ENCODE measurements around the gene TBX3. TPM values are rescaled to one million over a fixed set of nuclear protein-coding genes. Genes with fewer than 3 reads are reported as not detected.
"Not testable (repeated sequence)": the region's sequence is repeated elsewhere in the genome, so short reads cannot be mapped to it uniquely, and the experiment has no call there.

The TBX3 gene
- total and polyA plus RNA-seq, 5 donors from 2014 or later, result not detected

DNA sequence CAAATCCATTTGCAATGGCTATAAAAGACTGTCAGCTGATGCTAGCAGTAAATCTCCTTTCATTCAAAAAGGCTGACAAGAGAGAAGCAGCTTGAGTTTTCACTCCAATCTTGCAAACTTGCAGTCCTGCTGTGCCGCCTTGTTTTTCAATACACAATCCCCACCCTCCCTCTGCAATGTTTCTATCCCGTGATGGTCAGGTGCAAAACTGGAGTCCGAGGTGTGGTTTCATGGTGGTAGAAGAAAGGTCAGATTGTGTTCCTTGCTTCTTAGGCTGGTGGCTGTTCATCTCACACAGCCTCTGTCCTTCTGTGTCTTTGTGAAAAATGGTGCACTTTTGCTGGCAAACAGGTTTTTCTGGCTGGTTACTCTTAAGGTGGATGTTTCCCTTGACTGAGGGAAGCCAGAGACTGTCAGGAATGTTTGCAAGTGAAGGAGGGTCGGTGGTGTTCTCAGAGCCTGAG lies 27.7 kb upstream of the TBX3 start:
- no peaks in the 10 kb centered on the region for H3K4me1 ChIP-seq (ENCODE audit: control insufficient read depth, insufficient read depth, low read length, poor library complexity, severe bottlenecking)
- ATAC-seq (ENCODE audit: low read depth in 2 of 2), result no peak
- no peaks in the 10 kb centered on the region for H3K9me3 ChIP-seq (ENCODE audit: control insufficient read depth in 2 of 2, low read length in 2 of 2)
- H3K27ac ChIP-seq (ENCODE audit: insufficient read depth, low read length, poor library complexity, severe bottlenecking), result no peak overlapping the region
- no peak overlapping the region for H3K4me3 Mint-ChIP-seq
- peaks cover 7% of the 10 kb centered on the region for H3K27me3 Mint-ChIP-seq
- no peaks in the 10 kb centered on the region for H3K4me1 Mint-ChIP-seq
- H3K4me3 ChIP-seq (ENCODE audit: low read depth, low read length), result no peak overlapping the region
- no peak for DNase-seq
- H3K36me3 Mint-ChIP-seq, result no peaks in the 10 kb centered on the region
- H3K36me3 ChIP-seq (ENCODE audit: control insufficient read depth, insufficient read depth, low read length), result no peaks in the 10 kb centered on the region
- H3K27ac Mint-ChIP-seq, result no peak overlapping the region
- no peaks in the 10 kb centered on the region for H3K27me3 ChIP-seq (ENCODE audit: control insufficient read depth, insufficient read depth, low read length)
- peaks cover 0 to 15% (median 2%) of the 10 kb centered on the region in 7 donors for H3K9me3 Mint-ChIP-seq

DNA sequence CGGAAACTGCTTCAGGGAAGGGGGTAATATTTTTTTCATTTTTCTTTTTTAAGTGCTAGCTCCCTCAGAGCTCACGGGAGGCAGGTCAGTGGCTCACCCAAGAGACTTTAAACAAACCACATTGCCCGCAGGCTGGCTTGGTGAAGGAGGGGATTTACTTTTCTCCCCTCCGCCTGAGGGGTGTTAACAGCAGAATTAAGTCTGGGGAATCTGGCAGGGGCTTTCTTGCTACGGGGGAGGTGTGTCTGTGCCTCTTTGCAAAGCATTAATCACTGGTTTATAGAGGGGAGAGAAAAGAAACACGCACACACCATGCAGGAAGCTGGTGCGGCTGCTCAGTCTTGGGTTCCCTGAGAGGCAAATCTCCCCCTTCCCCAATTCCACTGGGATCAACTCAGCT lies 26.2 kb upstream of the TBX3 start:
- H3K4me1 Mint-ChIP-seq, result no peaks in the 10 kb centered on the region
- no peak overlapping the region for H3K4me3 ChIP-seq (ENCODE audit: low read depth, low read length)
- no peaks in the 10 kb centered on the region for H3K36me3 Mint-ChIP-seq
- H3K27me3 Mint-ChIP-seq, result peaks cover 20% of the 10 kb centered on the region
- DNase-seq (no peak), ATAC-seq (ENCODE audit: low read depth in 2 of 2) (no peak)
- H3K9me3 ChIP-seq (ENCODE audit: control insufficient read depth in 2 of 2, low read length in 2 of 2), result no peaks in the 10 kb centered on the region
- peak overlapping the region in 1 of 4 donors; percentile 51 for H3K4me3 Mint-ChIP-seq
- H3K27me3 ChIP-seq (ENCODE audit: control insufficient read depth, insufficient read depth, low read length), result no peaks in the 10 kb centered on the region
- H3K36me3 ChIP-seq (ENCODE audit: control insufficient read depth, insufficient read depth, low read length), result no peaks in the 10 kb centered on the region
- H3K27ac ChIP-seq (ENCODE audit: insufficient read depth, low read length, poor library complexity, severe bottlenecking), result no peak overlapping the region
- H3K9me3 Mint-ChIP-seq, result peaks cover 0 to 12% (median 2%) of the 10 kb centered on the region in 7 donors
- H3K27ac Mint-ChIP-seq, result no peak overlapping the region
- no peaks in the 10 kb centered on the region for H3K4me1 ChIP-seq (ENCODE audit: control insufficient read depth, insufficient read depth, low read length, poor library complexity, severe bottlenecking)

DNA sequence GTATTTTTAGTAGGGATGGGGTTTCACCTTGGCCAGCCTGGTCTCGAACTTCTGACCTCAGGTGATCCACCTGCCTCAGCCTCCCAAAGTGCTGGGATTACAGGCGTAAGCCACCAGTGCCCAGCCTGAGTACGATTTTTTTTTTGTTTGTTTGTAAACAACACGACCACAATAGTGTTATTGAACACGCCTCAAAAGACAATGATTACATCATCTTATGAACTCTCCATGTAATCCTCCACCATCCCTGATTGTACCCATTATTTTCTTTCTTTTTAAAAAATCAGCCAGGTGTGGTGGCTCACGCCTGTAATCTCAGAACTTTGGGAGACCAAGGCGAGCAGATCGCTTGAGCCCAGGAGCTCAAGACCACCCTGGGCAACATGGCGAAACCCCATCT lies 25.1 kb upstream of the TBX3 start:
- Histone ChIP-seq H3K27me3 (ENCODE audit: control insufficient read depth, insufficient read depth, low read length) (no peaks in the 10 kb centered on the region), H3K4me1 (ENCODE audit: control insufficient read depth, insufficient read depth, low read length, poor library complexity, severe bottlenecking) (no peaks in the 10 kb centered on the region), H3K27ac (ENCODE audit: insufficient read depth, low read length, poor library complexity, severe bottlenecking) (no peak overlapping the region), H3K9me3 (ENCODE audit: control insufficient read depth in 2 of 2, low read length in 2 of 2) (no peaks in the 10 kb centered on the region), H3K4me3 (ENCODE audit: low read depth, low read length) (no peak overlapping the region), H3K36me3 (ENCODE audit: control insufficient read depth, insufficient read depth, low read length) (no peaks in the 10 kb centered on the region)
- H3K27ac Mint-ChIP-seq, result no peak overlapping the region
- no peak overlapping the region for H3K4me3 Mint-ChIP-seq
- no peak for DNase-seq
- peaks cover 0 to 9% (median 0%) of the 10 kb centered on the region in 7 donors for H3K9me3 Mint-ChIP-seq
- H3K36me3 Mint-ChIP-seq, result no peaks in the 10 kb centered on the region
- H3K27me3 Mint-ChIP-seq, result peaks cover 22% of the 10 kb centered on the region
- no peaks in the 10 kb centered on the region for H3K4me1 Mint-ChIP-seq
- no peak for ATAC-seq (ENCODE audit: low read depth in 2 of 2)

DNA sequence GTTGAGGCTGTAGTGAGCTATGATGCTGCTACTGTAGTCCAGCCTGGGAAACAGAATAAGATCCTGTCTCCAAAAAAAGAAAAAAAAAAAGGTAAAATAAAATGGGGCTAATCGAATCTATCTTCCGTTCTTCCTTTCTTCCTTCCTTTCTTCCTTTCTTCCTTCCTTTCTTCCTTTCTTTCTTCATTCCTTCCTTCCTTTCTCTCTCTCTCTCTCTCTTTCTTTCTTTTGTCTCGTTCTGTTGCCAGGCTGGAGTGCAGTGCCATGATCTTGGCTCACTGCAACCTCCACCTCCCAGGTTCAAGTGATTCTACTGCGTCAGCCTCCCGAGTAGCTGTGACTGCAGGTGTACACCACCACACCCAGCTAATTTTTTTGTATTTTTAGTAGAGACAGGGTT lies 24.6 kb upstream of the TBX3 start:
- H3K4me3 Mint-ChIP-seq; H3K36me3 ChIP-seq (ENCODE audit: control insufficient read depth, insufficient read depth, low read length); H3K9me3 Mint-ChIP-seq; H3K4me1 ChIP-seq (ENCODE audit: control insufficient read depth, insufficient read depth, low read length, poor library complexity, severe bottlenecking); H3K27ac Mint-ChIP-seq; H3K4me3 ChIP-seq (ENCODE audit: low read depth, low read length); H3K27ac ChIP-seq (ENCODE audit: insufficient read depth, low read length, poor library complexity, severe bottlenecking); H3K27me3 ChIP-seq (ENCODE audit: control insufficient read depth, insufficient read depth, low read length); H3K9me3 ChIP-seq (ENCODE audit: control insufficient read depth in 2 of 2, low read length in 2 of 2); H3K4me1 Mint-ChIP-seq; H3K36me3 Mint-ChIP-seq; DNase-seq; ATAC-seq (ENCODE audit: low read depth in 2 of 2): not testable (repeated sequence)
- peaks cover 22% of the 10 kb centered on the region for H3K27me3 Mint-ChIP-seq

DNA sequence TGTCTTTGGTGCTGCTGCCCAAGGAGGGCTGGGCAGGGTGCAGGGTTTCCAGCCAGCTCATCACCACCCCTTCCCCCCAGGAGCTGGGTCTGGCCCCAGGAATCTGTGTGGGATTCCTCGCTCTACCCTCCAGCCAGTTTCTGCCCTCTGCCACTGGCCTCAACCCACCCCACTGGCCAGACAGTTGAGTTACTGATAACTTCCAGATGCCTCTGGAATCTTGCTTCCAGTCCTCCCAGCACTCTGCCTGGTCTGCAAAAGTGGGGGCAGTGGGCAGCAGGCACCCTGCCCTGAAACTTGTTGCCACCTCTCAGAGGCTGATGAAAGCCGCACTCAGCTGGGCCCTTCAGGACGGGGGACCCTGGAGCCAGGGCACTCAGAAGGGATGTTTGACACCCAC lies 20.1 kb upstream of the TBX3 start:
- no peak overlapping the region for H3K27ac Mint-ChIP-seq
- no peaks in the 10 kb centered on the region for H3K36me3 Mint-ChIP-seq
- no peak overlapping the region for H3K27ac ChIP-seq (ENCODE audit: insufficient read depth, low read length, poor library complexity, severe bottlenecking)
- peaks cover 8% of the 10 kb centered on the region for H3K27me3 ChIP-seq (ENCODE audit: control insufficient read depth, insufficient read depth, low read length)
- no peaks in the 10 kb centered on the region for H3K9me3 ChIP-seq (ENCODE audit: control insufficient read depth in 2 of 2, low read length in 2 of 2)
- H3K4me3 Mint-ChIP-seq, result no peak overlapping the region
- no peaks in the 10 kb centered on the region for H3K4me1 Mint-ChIP-seq
- H3K36me3 ChIP-seq (ENCODE audit: control insufficient read depth, insufficient read depth, low read length), result no peaks in the 10 kb centered on the region
- H3K27me3 Mint-ChIP-seq, result peaks cover 51% of the 10 kb centered on the region
- H3K9me3 Mint-ChIP-seq, result peaks cover 0 to 8% (median 0%) of the 10 kb centered on the region in 7 donors
- no peak for DNase-seq
- no peak overlapping the region for H3K4me3 ChIP-seq (ENCODE audit: low read depth, low read length)
- H3K4me1 ChIP-seq (ENCODE audit: control insufficient read depth, insufficient read depth, low read length, poor library complexity, severe bottlenecking), result no peaks in the 10 kb centered on the region
- ATAC-seq (ENCODE audit: low read depth in 2 of 2), result no peak

DNA sequence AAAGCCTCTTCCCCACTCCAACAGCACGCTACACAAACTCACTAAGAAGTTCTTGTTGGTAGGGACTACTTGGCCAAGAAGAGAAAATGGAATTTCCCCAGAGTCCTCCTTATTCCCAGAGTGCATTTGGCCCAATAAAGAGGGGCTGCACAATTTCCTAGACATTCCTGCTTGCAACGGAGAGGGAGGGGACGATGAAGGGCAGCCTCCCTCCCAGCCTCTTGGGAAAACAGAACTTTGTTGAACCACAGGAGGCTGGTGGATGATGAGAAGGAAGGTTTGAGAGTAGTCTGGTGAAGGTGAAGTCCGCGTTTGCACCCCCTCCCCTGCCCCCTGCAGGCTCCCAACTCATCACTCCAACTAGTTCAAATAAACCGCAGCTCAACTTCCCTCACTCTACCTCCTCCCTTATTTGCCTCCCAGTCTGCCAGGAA lies 19.1 kb upstream of the TBX3 start:
- ATAC-seq (ENCODE audit: low read depth in 2 of 2), result no peak
- Histone ChIP-seq H3K4me1 (ENCODE audit: control insufficient read depth, insufficient read depth, low read length, poor library complexity, severe bottlenecking) (no peaks in the 10 kb centered on the region), H3K9me3 (ENCODE audit: control insufficient read depth in 2 of 2, low read length in 2 of 2) (no peaks in the 10 kb centered on the region), H3K27me3 (ENCODE audit: control insufficient read depth, insufficient read depth, low read length) (peaks cover 8% of the 10 kb centered on the region), H3K27ac (ENCODE audit: insufficient read depth, low read length, poor library complexity, severe bottlenecking) (no peak overlapping the region), H3K36me3 (ENCODE audit: control insufficient read depth, insufficient read depth, low read length) (no peaks in the 10 kb centered on the region), H3K4me3 (ENCODE audit: low read depth, low read length) (no peak overlapping the region)
- H3K9me3 Mint-ChIP-seq, result peaks cover 0 to 3% (median 0%) of the 10 kb centered on the region in 7 donors
- no peak overlapping the region for H3K27ac Mint-ChIP-seq
- H3K27me3 Mint-ChIP-seq, result peaks cover 60% of the 10 kb centered on the region
- no peaks in the 10 kb centered on the region for H3K36me3 Mint-ChIP-seq
- H3K4me3 Mint-ChIP-seq, result no peak overlapping the region
- no peak for DNase-seq
- H3K4me1 Mint-ChIP-seq, result no peaks in the 10 kb centered on the region

DNA sequence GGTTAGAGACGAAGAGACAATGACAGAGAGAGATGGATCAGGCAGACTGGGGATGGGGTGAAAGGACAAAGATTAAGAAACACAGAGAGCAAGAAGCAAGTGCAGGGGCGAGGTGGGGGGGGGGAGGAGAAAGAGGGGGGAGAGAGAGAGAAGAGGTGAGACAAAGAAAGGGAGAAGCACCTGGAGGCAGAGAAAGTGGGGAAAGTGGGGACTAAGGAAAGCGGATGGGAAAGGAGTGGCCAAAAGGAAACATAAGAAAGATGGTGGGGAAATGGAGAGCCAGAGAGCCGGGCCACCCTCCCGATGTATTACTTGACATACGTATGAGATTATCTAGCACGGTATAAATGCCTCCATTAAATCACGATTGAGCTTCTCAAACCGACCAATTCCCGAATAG lies 18.5 kb upstream of the TBX3 start:
- peaks cover 0 to 2% (median 0%) of the 10 kb centered on the region in 4 donors for H3K4me1 Mint-ChIP-seq

DNA sequence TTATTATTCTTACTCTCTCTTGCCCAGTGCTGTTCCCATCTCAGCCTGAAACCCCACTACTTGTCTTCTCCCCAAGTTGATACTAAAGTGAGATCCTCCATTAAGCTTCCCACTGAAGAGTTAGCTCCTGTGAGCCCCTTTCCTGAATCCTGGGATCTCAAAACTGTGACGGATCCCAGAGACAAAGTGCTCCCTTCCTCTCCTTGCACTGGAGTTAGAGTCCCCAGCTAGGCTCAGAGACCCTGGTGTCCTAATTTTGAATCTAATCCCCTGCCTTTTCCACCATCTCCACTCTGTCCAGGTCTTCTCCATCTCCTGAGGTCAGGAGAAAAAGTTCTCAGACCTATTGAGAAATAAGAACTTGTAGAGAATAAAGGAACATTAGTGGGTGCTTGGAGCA lies 17.6 kb upstream of the TBX3 start:
- Histone ChIP-seq H3K27ac (ENCODE audit: insufficient read depth, low read length, poor library complexity, severe bottlenecking) (no peak overlapping the region), H3K4me3 (ENCODE audit: low read depth, low read length) (no peak overlapping the region), H3K27me3 (ENCODE audit: control insufficient read depth, insufficient read depth, low read length) (peaks cover 13% of the 10 kb centered on the region), H3K36me3 (ENCODE audit: control insufficient read depth, insufficient read depth, low read length) (no peaks in the 10 kb centered on the region), H3K9me3 (ENCODE audit: control insufficient read depth in 2 of 2, low read length in 2 of 2) (peaks cover 0 to 3% of the 10 kb centered on the region in 2 experiments), H3K4me1 (ENCODE audit: control insufficient read depth, insufficient read depth, low read length, poor library complexity, severe bottlenecking) (no peaks in the 10 kb centered on the region)
- Mint-ChIP-seq H3K9me3 (peaks cover 0 to 3% (median 0%) of the 10 kb centered on the region in 7 donors), H3K27ac (no peak overlapping the region), H3K4me1 (peaks cover 0 to 5% (median 0%) of the 10 kb centered on the region in 4 donors), H3K27me3 (peaks cover 70% of the 10 kb centered on the region), H3K36me3 (no peaks in the 10 kb centered on the region), H3K4me3 (no peak overlapping the region)
- ATAC-seq (ENCODE audit: low read depth in 2 of 2), result no peak
- no peak for DNase-seq

More for the DNA sequence above, 18.5 kb upstream of the TBX3 start:
- Histone ChIP-seq H3K4me3 (ENCODE audit: low read depth, low read length) (no peak overlapping the region), H3K9me3 (ENCODE audit: control insufficient read depth in 2 of 2, low read length in 2 of 2) (no peaks in the 10 kb centered on the region), H3K36me3 (ENCODE audit: control insufficient read depth, insufficient read depth, low read length) (no peaks in the 10 kb centered on the region), H3K27me3 (ENCODE audit: control insufficient read depth, insufficient read depth, low read length) (peaks cover 13% of the 10 kb centered on the region), H3K27ac (ENCODE audit: insufficient read depth, low read length, poor library complexity, severe bottlenecking) (no peak overlapping the region), H3K4me1 (ENCODE audit: control insufficient read depth, insufficient read depth, low read length, poor library complexity, severe bottlenecking) (no peaks in the 10 kb centered on the region)
- H3K9me3 Mint-ChIP-seq, result peaks cover 0 to 3% (median 0%) of the 10 kb centered on the region in 7 donors
- no peaks in the 10 kb centered on the region for H3K36me3 Mint-ChIP-seq
- no peak overlapping the region for H3K27ac Mint-ChIP-seq
- DNase-seq, result no peak
- no peak overlapping the region for H3K4me3 Mint-ChIP-seq
- ATAC-seq (ENCODE audit: low read depth in 2 of 2), result no peak
- peaks cover 66% of the 10 kb centered on the region for H3K27me3 Mint-ChIP-seq

Data from CD4-positive, CD25-positive, alpha-beta regulatory T cell (primary cell).